ENCODE measurements around the gene CCDC92. TPM values are rescaled to one million over a fixed set of nuclear protein-coding genes. Genes with fewer than 3 reads are reported as not detected.

Gene CCDC92, protein sequence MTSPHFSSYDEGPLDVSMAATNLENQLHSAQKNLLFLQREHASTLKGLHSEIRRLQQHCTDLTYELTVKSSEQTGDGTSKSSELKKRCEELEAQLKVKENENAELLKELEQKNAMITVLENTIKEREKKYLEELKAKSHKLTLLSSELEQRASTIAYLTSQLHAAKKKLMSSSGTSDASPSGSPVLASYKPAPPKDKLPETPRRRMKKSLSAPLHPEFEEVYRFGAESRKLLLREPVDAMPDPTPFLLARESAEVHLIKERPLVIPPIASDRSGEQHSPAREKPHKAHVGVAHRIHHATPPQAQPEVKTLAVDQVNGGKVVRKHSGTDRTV
- total RNA-seq = 33.6 and 36.2 TPM in 2 replicates
- 9.6 TPM for total RNA-seq (2013)
- 26.6 and 28.5 TPM in 2 replicates for polyA plus RNA-seq
- polyA minus RNA-seq = 10.0 and 17.4 TPM in 2 replicates

GRCh38 chr12:123972457-123973401 lies at the start of gene CCDC92, which contains the start of gene ZNF664:
TSS of gene CCDC92 (minus strand) at chr12:123972831. CDS start at chr12:123944305, 28,526 bp downstream.
TSS of gene ZNF664 (plus strand) at chr12:123973215. CDS start at chr12:124012145, 38,930 bp downstream.
- H3K9me3 Mint-ChIP-seq (ENCODE audit: insufficient read depth) = no peaks in the 10 kb centered on the region
- TF ChIP-seq EZH2 (IDR thresholded peaks at IDR 0.05; ENCODE audit: borderline replicate concordance, insufficient read depth, low read depth, low read length, poor library complexity, severe bottlenecking) = no peak
- TF ChIP-seq, protein P1, sequence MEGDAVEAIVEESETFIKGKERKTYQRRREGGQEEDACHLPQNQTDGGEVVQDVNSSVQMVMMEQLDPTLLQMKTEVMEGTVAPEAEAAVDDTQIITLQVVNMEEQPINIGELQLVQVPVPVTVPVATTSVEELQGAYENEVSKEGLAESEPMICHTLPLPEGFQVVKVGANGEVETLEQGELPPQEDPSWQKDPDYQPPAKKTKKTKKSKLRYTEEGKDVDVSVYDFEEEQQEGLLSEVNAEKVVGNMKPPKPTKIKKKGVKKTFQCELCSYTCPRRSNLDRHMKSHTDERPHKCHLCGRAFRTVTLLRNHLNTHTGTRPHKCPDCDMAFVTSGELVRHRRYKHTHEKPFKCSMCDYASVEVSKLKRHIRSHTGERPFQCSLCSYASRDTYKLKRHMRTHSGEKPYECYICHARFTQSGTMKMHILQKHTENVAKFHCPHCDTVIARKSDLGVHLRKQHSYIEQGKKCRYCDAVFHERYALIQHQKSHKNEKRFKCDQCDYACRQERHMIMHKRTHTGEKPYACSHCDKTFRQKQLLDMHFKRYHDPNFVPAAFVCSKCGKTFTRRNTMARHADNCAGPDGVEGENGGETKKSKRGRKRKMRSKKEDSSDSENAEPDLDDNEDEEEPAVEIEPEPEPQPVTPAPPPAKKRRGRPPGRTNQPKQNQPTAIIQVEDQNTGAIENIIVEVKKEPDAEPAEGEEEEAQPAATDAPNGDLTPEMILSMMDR (IDR thresholded peaks at IDR 0.05) = no peak
- DNase-seq (peak; percentile 97), ATAC-seq (ENCODE audit: low read depth) (peak; percentile 82)
- ChIA-PET CTCF (interaction anchor here (1.6 kb wide), 1 partner anchor 10 kb away, joined by 4 read pairs; no protein-coding TSS in a partner anchor), POLR2A (no interaction called here)
- Histone ChIP-seq H4K20me1 (ENCODE audit: control insufficient read depth, insufficient read depth, low read length, poor library complexity, severe bottlenecking) (no peaks in the 10 kb centered on the region), H3K4me1 (ENCODE audit: control insufficient read depth in 2 of 2, insufficient read depth in 2 of 2, low read length in 2 of 2) (peaks cover 13 to 16% of the 10 kb centered on the region in 2 donors), H3K79me2 (ENCODE audit: control insufficient read depth, insufficient read depth, low read length) (peaks cover 36% of the 10 kb centered on the region), H3K9ac (ENCODE audit: low read length) (peak within 1 kb of the TSS; percentile 73), H3K9me3 (ENCODE audit: control extremely low read depth in 1 of 3, control insufficient read depth in 2 of 3, insufficient read depth in 1 of 3, low read length in 2 of 3) (no peaks in the 10 kb centered on the region), H3K4me2 (replicated peaks; ENCODE audit: low read depth, low read length, poor library complexity, severe bottlenecking) (peak within 1 kb of the TSS; percentile 96), H3K27me3 (replicated peaks in 1 of 4; ENCODE audit: control extremely low read depth in 1 of 4, control insufficient read depth in 3 of 4, insufficient read depth in 4 of 4, low read length in 3 of 4) (no peaks in the 10 kb centered on the region), H3K4me3 (ENCODE audit: control extremely low read depth in 1 of 5, extremely low read depth in 1 of 5, insufficient read depth in 1 of 5, low read depth in 2 of 5, low read length in 4 of 5) (peak within 1 kb of the TSS; percentile 15 to 72 (median 62)), H3K36me3 (replicated peaks in 1 of 2; ENCODE audit: control extremely low read depth in 1 of 2, control insufficient read depth in 1 of 2, extremely low read depth in 1 of 2, insufficient read depth in 2 of 2, low read length in 1 of 2) (peaks cover 1 to 5% of the 10 kb centered on the region in 2 experiments), H3K27ac (ENCODE audit: low read length in 2 of 2) (peak within 1 kb of the TSS; percentile 16 to 71), H2AFZ (ENCODE audit: insufficient read depth, low read depth, low read length, poor library complexity, severe bottlenecking) (peak within 1 kb of the TSS; percentile 80)
- H3K27ac Mint-ChIP-seq = peak within 1 kb of the TSS; percentile 88
- peaks cover 16% of the 10 kb centered on the region for H3K4me1 Mint-ChIP-seq
- WGBS (ENCODE audit: insufficient coverage) = under 1% methylated on average over 119 of the region's 138 CpGs
- peak within 1 kb of the TSS; percentile 90 for H3K4me3 Mint-ChIP-seq
- intact Hi-C loops (cut with micrococcal nuclease) = loop anchor here (1.0 to 10.0 kb wide), 3 partner anchors 67 to 1022 kb away; partner anchors contain the start of genes BRI3BP, MPHOSPH9 and MTRFR
- no peaks in the 10 kb centered on the region for H3K27me3 Mint-ChIP-seq
